ENCODE results near the gene PTPRT.

The PTPRT gene

DNA sequence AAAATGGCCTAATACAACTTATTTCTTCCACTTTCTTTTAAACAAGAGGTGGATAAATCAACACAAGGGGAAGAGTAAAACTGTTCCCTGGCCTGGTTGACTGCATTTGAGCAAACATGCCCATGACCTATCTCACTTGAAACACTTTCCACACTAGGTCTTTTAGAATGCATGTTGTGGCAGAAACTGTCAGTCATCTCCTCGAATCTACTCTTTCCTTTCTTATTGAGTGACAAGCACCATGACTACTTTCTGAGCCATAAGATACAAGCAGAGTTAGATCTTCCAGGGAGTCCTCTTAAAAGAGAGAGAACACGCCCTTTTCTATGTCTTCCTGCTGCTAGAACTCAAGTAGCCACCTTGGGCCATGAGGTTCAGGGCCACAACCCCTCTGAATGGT is 66.5 kb downstream of the PTPRT start:
- no peak for DNase-seq (ENCODE audit: low read depth in 2 of 2)

DNA sequence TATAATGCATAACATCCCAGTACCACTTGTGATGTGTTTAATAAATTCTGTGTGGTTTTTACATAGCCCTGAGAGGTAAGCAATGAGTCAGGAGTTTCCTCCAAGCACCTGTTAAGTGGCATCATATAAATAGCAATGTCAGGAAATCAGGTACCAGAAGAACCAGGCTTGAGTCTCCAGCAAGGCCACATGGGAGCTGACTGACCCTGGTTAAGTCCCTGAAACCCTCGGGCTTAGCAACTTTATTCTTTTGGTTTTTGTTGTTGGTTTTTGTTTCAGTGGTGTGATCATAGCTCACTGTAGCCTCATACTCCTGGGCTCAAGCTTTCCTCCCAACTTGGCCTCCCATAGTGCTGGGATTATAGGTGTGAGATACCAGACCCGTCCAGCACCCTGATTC is 70.0 kb downstream of the PTPRT start:
- no peak for DNase-seq (ENCODE audit: low read depth in 2 of 2)

DNA sequence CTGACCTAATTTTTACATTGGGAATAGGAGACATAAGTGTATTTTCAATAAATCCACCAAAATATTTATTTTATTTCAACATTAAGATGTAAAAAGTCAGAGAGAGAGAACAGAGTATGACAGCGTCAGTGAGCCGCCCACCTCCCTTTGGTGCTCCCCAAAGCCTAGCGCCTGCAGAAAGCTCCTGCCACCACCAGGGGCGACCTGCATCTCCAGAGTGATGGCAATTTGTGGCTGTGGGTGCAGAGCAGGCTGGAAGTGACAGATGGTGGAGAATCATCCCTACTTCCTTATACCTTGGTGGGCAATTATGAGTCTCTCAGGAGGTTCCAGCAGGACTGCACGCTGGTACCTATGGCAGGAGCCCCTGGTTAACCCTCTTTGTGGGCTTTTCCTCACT is 87.3 kb downstream of the PTPRT start:
- no peak for DNase-seq (ENCODE audit: low read depth in 2 of 2)

DNA sequence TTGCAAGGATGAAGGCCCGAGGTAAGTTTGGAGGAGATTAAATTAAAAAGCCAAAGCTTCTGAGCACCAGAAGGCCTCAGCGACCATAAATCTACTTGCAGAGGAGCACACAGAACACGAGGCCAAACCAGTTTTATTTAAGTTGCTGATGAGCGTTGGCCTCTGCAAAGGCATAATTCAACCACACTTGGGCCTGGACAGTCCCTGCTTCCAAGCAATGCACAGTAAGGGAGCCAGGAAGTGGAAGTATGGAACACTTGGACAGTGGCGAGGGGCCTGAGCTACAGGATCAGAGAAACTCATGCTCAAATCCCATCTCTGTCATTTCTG is 92.8 kb downstream of the PTPRT start:
- DNase-seq (ENCODE audit: low read depth in 2 of 2): no peak

DNA sequence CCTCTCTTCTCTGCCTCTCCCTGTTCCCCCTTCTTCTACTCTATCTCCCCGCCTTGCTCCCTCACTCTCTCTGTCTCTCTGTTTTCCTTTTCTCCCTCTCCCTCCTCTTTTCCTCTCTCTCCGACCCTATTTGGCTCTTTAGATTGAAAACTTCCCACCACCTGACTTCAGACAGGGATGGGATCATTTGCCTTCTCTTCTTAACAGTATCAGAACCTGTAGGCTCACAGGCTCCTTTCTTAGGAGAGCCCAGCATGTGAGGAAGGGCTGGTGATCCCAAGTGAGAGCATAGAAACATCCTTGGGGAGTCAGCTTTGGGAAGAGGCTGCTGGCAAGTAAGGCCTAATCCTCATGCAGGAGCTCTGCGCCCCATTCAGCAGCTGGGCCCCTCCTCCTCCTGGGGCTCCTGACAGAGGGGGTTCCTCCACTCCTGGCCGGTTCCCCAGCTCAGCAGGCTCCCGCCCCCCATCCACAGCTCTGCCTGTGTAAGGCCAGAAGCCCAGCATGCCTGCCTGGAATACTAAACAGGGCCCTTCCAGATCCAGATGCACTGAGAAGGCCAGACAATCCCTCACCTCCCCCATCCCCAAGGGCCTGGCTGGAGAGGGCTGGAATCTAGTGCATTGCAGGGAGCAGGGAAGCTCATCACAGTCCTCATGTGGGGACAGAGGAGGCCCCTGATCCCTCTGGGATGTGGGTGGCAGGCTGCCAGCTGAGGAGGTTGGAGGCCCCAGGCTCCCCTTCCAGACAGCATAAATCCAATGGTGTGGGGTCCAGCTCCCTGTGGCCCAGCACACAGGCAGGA is 93.4 kb downstream of the PTPRT start:
- DNase-seq (ENCODE audit: low read depth in 2 of 2): no peak

DNA sequence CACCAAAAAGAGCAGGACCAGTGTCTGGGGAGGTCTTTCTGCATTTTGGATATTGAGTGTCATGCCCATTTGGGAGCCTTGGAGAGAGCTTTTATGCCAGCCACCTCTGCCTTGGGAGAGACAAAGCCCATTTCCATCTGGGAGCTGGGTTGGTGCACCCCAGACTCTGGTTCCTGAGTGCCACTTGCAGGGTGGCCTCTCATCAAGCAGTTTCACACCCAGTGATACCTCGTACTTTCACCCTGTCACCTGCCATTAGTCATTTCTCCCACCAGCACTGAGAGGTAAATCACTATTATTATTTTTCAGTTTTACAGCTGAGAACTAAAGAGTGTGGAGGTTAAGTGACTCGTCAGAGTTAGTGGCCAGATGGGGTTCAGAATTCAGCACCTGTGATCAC is 94.7 kb downstream of the PTPRT start:
- no peak for DNase-seq (ENCODE audit: low read depth in 2 of 2)

DNA sequence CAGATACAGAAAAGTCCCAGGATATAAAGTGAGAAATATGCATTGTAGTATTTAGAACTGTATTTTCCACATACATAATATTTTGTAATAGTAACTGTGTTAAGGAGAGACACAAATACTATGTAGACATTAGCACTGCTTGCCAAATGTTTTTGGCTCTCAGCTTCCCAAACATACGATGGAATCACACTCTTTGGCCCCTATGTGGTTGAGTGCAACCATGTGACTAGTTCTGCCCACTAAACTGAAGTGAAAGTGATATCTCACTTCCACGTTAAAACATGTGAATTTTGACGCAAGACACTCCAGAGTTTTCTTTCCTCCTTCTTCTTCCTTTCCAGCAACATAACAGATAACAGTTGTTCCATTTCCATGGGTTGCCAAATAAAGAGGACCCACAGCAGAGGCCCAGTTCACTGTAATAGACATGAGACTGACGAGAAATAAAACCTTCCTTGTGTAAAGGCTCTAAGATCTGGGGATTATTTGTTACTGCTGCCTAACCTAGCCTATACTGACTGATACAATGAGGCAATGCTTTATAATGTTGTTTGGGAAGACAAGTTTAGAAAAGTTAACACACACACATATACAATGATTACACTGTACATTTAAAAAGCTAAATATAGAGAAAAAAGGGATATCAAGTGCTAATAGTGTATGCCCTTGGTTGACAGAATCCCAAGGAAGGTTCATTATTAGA is 97.2 kb downstream of the PTPRT start:
- no peak for DNase-seq (ENCODE audit: low read depth in 2 of 2)

DNA sequence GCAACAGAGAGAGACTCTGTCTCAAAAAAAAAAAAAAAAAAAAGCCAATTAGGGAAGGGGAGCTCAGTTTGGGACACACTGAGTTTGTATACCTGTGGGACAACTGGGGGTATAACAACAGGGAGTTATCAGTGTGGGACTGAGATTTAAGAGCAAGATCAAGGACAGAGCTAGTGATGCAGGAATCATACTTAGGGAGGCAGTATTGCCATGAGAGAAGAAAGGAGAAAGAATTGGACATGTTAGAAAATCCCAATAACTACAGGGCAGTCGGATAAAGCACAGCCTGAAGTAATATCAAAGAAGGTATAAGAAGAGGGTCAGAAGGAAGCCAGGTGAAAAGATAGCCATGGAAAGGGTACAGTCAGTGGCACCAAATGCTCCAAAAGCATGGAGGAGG is 121.2 kb downstream of the PTPRT start:
- no peak for DNase-seq (ENCODE audit: low read depth in 2 of 2)

DNA sequence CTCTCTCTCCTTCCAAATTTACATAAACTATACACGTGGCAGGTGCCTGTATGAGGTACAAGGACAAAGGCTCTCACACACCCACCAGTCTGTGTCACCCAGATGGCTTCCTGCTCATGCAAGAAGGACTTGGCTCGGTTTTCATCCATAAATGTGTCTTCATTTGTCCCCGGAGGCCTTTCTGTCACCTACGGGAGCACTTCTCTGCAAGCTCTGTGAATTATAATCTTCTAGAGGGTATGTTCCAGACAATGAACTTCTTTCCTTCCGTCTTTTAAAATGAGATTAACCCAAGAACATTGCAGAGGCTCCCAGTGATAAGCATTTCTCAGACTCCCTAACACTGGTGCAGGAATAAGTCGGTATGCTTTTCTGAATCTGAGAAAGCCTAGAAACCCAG is 123.6 kb downstream of the PTPRT start:
- DNase-seq (ENCODE audit: low read depth in 2 of 2): no peak

DNA sequence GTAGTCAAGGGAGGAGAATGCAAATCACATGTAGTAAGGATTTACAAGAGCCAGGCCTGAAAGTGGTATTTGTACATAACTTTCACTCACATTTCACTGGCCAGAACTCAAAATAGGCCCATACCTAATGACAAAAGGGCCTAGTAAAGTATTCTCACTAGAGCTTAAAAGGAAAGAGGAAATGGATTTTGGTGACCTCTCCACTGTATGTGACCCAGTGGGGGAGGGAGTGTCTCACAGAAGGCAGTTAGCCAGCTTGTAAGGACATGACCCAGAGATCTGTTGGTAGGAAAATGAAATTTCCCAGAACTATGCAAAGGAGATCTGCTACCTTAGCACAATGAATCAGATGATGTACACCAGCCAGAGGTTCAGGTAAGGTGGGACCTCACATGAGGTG is 124.4 kb downstream of the PTPRT start:
- no peak for DNase-seq (ENCODE audit: low read depth in 2 of 2)

DNA sequence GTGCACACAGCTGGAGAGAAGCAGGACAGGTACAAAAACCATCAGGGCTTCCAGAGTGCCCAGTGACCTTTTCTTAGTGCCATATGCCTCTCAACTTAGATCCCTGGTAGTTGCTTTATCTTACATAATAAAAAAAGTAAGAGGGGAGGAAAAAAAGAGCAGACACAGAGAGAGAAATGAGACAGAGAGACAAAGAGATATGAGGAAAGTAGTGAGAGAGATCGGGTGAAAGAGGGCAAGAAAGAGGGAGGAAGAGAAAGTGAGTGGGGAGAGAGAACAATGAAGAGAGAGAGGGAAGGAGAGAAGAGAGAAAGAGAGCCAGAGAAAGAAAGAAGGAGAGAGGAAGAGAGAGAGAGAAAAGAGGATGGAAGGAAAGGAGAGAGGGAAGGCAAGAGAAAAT is 131.6 kb downstream of the PTPRT start:
- DNase-seq (ENCODE audit: low read depth in 2 of 2): no peak

DNA sequence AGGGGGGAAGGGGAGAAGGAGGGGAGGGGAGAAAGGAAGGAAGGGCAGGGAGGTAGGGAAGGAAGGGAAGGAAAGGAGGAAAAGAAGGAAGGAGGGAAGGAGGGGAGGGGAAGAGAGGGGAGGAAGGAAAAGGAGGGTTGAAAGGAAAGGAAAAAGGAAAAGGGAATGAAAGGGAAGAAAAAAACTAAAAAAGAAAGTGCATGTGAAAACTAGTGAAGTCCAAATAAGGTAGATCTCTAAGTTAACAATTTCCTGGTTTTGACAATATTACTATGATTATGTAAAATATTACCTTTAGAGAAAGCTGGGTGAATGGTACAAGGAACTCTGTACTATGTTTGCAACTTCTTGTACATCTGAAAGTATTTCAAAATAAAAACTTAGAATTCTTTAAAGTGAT is 132.4 kb downstream of the PTPRT start:
- no peak for DNase-seq (ENCODE audit: low read depth in 2 of 2)

DNA sequence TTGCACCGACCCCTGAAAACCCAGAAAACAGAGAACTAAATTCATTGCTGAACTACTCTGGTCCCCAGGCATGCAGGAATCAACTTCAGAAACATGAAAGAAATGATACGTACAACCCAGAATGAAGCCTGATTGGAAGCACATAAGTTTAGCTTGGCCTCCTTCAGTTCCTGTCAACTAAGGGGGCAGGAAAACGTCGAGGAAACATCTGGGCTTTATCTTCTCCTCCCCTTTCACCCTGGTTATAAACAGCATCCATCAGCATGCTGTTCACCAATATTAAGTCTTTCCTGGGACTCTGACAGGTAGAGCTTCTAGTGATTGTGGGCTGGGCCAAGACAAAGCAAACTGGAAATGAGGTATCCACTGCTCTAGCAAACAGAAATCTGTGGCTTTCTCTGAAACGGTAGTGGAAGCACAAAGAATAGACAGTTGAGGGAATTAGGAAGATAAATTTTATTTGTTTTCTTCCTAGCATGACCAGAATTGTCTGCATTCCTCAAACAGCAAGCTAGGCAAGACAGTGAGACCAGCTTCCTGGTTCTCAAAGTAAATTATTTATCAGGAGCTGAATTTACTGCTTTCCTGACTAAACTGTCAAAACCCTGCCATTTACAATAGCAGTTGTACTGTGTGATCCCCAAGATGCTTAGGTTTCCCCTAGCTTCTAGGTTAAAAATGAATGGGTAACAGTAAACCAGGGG is 134.4 kb downstream of the PTPRT start:
- no peak for DNase-seq (ENCODE audit: low read depth in 2 of 2)

DNA sequence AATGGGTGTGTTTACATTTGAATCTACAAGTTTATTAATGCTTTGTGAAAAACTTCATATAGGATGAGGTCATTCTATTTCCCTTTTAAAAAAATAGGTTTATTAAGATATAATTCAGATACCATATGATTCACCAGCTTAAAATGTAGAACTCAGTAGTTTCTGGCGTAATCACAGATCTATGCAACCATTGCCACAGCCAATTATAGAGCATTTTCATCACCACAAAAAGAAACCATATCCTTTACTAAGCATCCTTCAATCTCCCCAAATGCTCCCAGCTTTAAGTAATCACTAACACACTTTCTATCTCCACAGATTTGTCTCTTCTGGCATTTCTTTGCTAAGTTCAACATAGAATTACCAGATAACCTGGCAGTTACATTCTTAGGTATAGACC is 137.2 kb downstream of the PTPRT start:
- no peak for DNase-seq (ENCODE audit: low read depth in 2 of 2)

DNA sequence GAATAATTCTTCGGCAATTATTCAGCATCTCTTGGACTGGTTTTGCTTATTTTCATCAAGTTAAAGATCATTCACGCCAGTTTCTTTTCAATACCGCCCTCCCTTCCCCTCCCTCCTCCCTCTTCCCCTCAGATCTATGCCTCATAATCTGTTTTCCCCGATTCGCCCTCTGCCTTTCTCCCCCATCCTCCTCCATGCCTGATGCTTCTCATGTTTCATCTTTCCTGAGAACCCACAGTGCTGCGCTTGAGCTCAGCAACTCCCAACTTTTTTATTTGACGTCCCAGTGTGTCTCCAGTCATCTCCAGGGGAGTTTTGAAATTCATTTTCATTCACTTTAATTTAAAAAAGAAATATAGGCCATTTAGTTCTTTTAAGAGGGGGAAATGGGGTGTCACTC is 142.7 kb downstream of the PTPRT start:
- DNase-seq (ENCODE audit: low read depth in 2 of 2): no peak

DNA sequence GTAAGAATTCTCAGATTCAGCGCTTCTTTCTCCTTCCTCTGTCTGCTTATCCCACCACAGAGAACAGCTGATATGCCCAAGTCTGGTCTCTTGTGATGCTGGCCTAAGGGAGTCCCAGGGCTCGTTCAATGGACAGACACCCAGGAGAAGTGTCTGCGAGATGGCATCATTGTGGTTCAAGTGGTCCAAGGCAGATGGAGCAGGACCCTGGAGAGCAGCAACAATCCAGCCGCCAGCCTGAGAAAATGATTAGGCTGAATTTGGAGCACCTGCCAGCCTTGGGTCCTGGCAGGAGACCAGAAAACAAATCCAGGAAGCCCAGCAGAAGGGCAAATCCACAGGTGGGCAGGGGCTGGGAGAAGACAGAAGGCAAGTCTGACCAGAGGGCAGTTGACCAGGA is 145.8 kb downstream of the PTPRT start:
- DNase-seq (ENCODE audit: low read depth in 2 of 2): no peak

DNA sequence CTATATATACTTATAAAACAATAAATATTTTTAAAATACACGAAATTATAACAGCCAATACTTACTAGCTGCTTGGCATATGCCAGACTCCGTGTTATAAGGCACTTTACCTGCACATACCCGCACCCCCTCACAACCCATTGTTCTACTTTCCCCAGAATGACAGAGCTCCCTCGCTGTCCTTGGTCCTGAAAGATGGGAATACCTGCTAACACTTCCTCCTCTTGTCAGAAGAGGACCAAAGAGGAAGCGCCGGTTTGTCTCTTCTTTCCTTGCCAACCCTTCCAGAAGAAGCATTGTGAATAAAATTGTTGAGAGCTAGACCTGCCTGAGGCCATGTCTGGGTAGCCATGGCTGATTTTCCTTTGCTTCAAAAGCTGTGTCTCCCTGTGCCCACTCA is 149.3 kb downstream of the PTPRT start:
- no peak for DNase-seq (ENCODE audit: low read depth in 2 of 2)

DNA sequence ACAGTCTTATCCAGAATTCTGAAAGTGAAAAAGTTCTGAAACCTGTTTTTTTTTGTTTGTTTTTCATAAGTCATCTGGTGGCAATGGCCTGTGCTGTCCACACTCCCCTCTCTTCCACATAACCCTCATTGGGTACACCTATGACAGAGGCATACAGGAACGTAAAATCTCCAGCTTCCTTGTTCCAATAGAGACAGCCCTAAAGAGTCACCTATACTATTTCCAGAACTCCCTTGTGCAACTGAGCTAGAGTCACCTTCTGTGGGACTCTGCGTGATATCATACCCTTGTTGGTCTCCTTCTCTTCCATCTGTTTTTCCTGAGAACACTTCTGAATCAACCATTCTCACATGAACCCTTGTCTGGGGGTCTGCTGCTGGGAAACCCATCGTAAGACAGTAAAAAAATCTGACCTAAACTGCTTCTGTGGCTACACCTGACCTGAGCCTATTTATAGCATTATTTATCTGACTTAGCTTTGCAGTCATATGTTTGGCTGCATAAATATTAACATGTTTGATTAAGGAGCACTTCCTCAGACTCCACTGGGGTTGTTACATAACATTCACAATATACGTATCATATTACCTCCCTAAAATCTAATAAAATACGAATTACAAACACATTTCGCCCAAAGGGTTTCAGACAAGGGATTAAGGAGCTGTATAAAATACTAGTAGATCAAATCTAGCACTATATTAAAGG is 151.9 kb downstream of the PTPRT start:
- no peak for DNase-seq (ENCODE audit: low read depth in 2 of 2)

DNA sequence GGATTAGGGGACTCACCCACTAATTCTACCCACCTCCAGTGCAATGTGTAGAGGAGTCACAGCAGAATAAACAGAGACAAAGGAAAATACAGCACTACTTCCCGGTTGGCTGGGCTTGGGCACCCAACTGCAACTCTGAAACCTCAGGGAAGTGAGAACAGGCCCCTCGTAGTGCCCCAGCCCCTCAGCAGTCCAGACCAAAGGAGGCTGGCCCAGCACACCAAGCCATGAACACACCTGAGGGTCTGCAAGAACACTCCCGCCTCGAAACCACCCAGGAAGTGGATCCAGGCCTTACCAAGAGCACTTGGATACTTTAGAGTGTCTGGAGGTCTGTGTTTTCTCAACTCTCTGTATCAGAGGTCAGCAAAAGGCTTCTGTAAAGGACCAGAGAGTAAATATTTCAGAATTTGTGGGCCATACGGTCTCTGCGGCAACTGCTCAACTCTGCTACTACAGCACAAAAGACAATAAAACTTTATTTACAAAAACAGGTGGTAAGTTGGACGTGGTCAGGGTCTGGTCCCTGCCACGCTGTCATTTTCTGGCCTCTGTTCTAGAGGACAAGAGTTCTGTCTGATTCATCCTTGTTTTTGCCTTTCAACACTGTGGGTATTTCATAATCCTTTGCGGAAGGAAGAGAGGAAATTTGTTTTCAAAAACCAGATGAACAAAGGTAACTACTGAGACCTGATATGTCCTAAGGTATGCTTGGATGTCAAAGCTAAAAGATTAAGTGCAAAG is 154.6 kb downstream of the PTPRT start:
- no peak for DNase-seq (ENCODE audit: low read depth in 2 of 2)

DNA sequence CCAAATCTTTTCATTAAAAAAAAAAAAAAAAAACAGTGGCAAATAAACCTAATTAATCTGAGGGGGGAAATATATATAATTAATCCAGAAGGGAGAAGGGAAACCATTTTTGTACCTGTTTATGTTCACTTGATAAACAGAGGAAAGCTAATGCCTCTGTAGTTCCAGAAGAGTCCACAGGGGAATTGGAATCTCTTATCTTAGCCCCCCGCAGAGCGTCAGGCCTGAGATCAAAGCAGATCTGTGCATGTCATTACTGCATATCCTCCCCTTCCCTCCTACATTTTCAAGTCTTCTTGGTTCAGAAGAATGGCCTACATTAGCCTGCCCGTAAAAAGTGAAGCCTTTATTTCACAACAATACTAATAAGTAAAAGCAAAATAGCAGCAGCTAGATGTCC is 157.2 kb downstream of the PTPRT start:
- DNase-seq (ENCODE audit: low read depth in 2 of 2): no peak

DNA sequence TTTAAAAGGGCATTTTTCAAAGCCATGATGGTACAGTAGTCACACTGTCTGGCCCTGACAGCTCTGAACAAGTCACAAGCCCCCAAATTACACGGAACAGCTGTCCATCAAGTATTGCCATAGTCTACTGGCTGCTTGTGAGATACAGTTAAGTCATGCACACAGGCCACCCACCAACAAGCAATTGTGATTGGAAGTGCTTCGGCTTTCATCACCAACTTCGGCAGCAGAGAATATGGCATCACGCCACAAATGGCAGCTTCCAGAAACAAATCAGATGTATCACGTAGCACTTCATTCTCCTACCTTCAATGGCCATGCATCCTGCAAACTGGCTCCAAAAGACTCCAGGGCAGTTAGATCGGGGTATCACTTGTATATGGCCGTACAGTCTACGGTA is 160.5 kb downstream of the PTPRT start:
- no peak for DNase-seq (ENCODE audit: low read depth in 2 of 2)

DNA sequence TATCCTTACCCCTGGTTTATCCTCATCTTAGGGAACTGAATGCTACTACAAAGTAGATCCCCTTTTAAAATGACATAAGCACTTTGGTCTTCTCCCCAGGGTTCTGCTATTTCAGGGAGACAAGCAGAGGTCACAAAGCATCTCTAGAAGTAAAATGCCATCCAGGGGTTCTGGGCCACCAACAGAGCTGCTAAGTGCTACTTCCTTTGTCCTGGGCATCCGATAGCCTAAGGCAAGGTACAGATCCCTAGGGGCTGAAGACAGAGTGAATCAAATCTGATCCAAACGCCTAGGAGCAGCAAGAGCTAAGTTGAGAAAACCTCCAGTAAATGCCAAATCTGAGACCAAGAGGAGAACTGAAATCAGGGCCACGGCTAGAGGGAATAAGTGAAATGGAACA is 161.2 kb downstream of the PTPRT start:
- DNase-seq (ENCODE audit: low read depth in 2 of 2): no peak
